ENCODE measurements around the gene HOXA6. TPM values are rescaled to one million over a fixed set of nuclear protein-coding genes. Genes with fewer than 3 reads are reported as not detected.

HOXA6 gene
- total and polyA plus RNA-seq, 11 donors = not detected

DNA sequence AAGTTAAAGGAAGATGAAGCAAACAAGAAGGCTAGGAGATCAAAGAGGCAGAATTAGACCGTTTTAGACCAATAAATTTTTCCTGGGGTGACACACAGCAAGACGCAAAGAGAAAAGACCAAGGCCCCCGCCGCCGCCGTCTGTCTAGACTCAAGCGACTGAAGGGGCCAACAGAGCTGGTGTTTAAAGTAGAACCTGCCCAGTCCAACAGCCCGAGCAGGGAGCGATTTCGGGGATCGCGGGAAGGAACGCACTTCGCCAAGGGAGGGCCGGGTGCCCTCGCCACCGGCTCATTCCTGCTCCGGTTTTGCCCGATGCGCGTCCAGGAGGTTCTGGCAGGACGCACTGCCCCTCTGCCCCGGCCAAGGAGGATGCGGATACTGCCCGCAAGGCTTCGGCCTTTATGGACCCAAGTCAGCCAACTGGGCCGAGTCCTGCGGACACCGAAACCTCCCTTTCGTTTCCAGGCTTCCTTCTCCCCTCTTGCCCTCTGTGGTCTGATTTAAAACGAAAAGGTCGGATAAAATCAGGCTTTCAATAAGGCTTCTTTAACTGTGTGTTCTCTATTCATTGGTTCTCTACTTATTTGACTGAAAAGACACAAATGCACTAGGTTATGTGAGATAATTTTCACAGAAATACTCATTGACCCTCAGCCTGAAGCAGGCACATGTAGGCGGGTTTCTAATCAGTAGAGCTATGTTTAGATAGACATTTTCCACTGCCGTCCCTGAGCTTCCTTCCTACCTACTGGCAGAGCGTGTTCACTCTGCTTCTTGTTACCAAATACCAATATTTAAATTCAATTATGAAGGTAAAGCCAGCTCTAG lies 11.1 kb upstream of the HOXA6 start:
- TF ChIP-seq, protein P1, sequence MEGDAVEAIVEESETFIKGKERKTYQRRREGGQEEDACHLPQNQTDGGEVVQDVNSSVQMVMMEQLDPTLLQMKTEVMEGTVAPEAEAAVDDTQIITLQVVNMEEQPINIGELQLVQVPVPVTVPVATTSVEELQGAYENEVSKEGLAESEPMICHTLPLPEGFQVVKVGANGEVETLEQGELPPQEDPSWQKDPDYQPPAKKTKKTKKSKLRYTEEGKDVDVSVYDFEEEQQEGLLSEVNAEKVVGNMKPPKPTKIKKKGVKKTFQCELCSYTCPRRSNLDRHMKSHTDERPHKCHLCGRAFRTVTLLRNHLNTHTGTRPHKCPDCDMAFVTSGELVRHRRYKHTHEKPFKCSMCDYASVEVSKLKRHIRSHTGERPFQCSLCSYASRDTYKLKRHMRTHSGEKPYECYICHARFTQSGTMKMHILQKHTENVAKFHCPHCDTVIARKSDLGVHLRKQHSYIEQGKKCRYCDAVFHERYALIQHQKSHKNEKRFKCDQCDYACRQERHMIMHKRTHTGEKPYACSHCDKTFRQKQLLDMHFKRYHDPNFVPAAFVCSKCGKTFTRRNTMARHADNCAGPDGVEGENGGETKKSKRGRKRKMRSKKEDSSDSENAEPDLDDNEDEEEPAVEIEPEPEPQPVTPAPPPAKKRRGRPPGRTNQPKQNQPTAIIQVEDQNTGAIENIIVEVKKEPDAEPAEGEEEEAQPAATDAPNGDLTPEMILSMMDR (IDR thresholded peaks at IDR 0.05) = no peak
- TF ChIP-seq POLR2A (IDR thresholded peaks at IDR 0.05) = no peak
- WGBS, 4 donors = 11 to 20% (median 14%) methylated on average over 26 to 35 of the region's 35 CpGs
- Histone ChIP-seq H3K4me1 (peaks cover 3 to 55% (median 20%) of the 10 kb centered on the region in 12 donors), H3K27me3 (peaks cover 79 to 100% (median 98%) of the 10 kb centered on the region in 9 donors), H3K36me3 (no peaks in the 10 kb centered on the region), H3K4me3 (no peak overlapping the region), H3K9me3 (no peaks in the 10 kb centered on the region), H3K27ac (no peak overlapping the region)
- ATAC-seq (no peak), DNase-seq (peak in 1 of 5 donors; percentile 27)
- intact Hi-C loops (cut with DNase I) = loop anchor here in 5 of 10 donors (10.0 kb wide), 3 partner anchors 1074 to 1294 kb away; no protein-coding TSS in a partner anchor

DNA sequence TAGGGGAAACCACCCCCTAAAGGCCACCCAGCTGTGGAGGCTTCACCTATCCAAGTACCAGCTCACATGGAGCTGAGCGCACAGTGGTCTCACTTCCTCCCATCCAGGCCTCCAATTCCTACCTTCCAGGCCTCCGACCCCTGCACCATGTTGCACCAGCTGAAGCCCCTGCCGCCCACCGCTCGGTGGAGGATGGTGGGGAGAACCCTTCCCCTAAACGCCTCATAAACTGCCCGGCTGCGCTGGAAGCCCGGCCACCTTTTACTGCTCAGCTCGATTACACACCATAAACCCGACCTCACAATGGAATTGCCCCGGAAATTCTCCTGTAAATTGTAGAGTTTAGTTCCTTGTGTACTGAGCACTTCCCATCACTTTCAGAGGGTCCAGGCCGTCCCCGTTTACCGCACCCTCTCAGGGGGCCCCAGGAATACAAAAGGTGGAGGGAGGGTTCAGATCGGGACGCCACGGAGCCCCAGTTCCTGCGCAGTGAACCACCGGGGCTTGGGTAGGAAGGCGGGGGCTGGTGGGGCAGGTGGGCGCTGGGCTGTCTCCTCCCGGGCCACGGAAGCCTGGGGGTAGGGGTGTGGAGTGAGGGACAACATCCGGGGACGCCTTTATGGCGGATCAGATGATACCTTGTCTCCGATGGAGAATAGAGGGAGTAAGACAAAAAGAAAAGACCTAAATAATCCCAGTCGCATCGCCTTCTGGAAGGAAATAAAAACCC lies 10.3 kb upstream of the HOXA6 start:
- no peak overlapping the region for H3K4me3 ChIP-seq
- TF ChIP-seq, protein P1 (IDR thresholded peaks at IDR 0.05) = no peak
- TF ChIP-seq POLR2A (IDR thresholded peaks at IDR 0.05) = no peak
- H3K4me1 ChIP-seq = peaks cover 3 to 55% (median 20%) of the 10 kb centered on the region in 12 donors
- DNase-seq (peak in 1 of 5 donors; percentile 24), ATAC-seq (no peak)
- H3K27me3 ChIP-seq = peaks cover 83 to 100% (median 98%) of the 10 kb centered on the region in 9 donors
- intact Hi-C loops (cut with DNase I) = loop anchor here in 5 of 10 donors (10.0 kb wide), 3 partner anchors 1073 to 1293 kb away; no protein-coding TSS in a partner anchor
- H3K9me3 ChIP-seq = no peaks in the 10 kb centered on the region
- no peaks in the 10 kb centered on the region for H3K36me3 ChIP-seq
- H3K27ac ChIP-seq = no peak overlapping the region
- 6 to 12% (median 8%) methylated on average over 26 to 30 of the region's 30 CpGs for WGBS, 4 donors

DNA sequence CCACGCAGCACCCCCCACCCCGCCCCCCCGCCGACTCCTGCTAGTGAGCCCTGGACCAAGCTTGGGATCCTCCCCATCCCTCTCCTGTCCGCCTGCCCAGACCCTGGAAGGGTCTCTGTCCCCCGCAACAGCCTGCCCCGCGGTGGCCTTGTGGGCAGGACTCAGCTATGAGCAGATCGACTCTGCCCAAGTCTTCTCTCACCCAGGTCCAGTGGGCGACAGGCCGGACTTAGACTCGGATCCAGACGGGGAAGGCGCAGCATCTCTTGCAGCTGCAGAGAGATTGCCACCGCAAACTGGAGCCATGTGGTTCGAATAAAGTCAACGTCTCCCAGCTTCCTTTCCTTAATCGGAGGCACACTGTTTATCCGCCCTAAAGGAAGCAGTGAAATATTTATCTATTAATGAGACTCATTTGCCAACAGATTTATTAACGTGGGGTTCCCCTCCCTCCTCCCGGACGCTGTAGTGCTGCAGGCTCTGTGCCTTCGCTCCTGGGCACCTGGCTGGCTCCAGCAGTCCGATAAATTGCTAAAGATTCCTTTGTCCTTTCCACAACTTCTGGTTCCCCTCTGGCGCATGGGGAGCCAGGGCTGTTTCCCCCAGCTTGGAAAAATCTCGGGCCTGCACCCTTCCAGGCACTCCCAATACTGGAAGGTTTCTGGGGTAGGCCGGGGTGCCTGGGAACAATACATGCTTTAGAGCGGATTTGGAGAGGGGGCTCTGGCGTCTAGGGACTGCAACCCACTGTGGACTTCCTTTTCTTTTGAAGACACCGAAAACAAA lies 9.5 kb upstream of the HOXA6 start:
- Histone ChIP-seq H3K4me3 (no peak overlapping the region), H3K27me3 (peaks cover 88 to 100% (median 98%) of the 10 kb centered on the region in 9 donors), H3K27ac (peak overlapping the region in 1 of 12 donors; percentile 79), H3K36me3 (no peaks in the 10 kb centered on the region), H3K4me1 (peaks cover 3 to 63% (median 23%) of the 10 kb centered on the region in 12 donors), H3K9me3 (no peaks in the 10 kb centered on the region)
- WGBS, 4 donors = 7 to 10% (median 8%) methylated on average over 18 to 30 of the region's 30 CpGs
- DNase-seq (peak in 2 of 5 donors; percentile 20 to 27), ATAC-seq (no peak)
- intact Hi-C loops (cut with DNase I) = loop anchor here in 5 of 10 donors (10.0 kb wide), 3 partner anchors 1072 to 1292 kb away; no protein-coding TSS in a partner anchor
- TF ChIP-seq, protein P1 (IDR thresholded peaks at IDR 0.05) = no peak
- TF ChIP-seq POLR2A (IDR thresholded peaks at IDR 0.05) = no peak

Measured in heart left ventricle (tissue), 16 donors.